CD4-positive, alpha-beta T cell (primary cell): ENCODE measurements around the gene ZRANB3. TPM values are rescaled to one million over a fixed set of nuclear protein-coding genes. Genes with fewer than 3 reads are reported as not detected.
"Not testable (repeated sequence)": the region's sequence is repeated elsewhere in the genome, so short reads cannot be mapped to it uniquely, and the experiment has no call there.

Source experiments
- ATAC-seq: fragments of 200-7000 bp; cut with Tn5 transposase; one replicate; pipeline ENCODE4 v1.10.0; 2022; ENCODE audit warnings: mild to moderate bottlenecking; ENCODE audit not compliant: poor library complexity
- CTCF ChIA-PET: fragments of 350-600 bp; sonication (Branson Sonifier 250); formaldehyde crosslinking; loops from one replicate; lab custom pipeline; 2021; ENCODE audit warnings: antibody characterized with exemption, inconsistent platforms; lab: Charles Lee
- POLR2A ChIA-PET: fragments of 350-600 bp; sonication (Branson Sonifier 250); formaldehyde crosslinking; loops from one replicate; lab custom pipeline; 2021; ENCODE audit warnings: antibody characterized with exemption, inconsistent platforms; lab: Charles Lee
- DNase-seq, 14 experiments: peaks; one replicate each; pipeline ENCODE4 v3.0.0-alpha.2; 2013 to 2020; ENCODE audit warnings: mixed read lengths in 2 of 14
- H3K27ac ChIP-seq, 2 donors: one replicate each; pipeline versions ENCODE4 v1.5.1 to v1.7.0; 2013; ENCODE audit warnings: low read length in 2 of 2, low read depth in 1 of 2, mild to moderate bottlenecking in 1 of 2
- H3K27me3 ChIP-seq, 2 experiments: 1 replicate in 1 of 2; 2 replicates in 1 of 2; pipeline versions ENCODE4 v1.6.1 to v1.7.0; 2013; ENCODE audit warnings: low read length in 2 of 2, control low read depth in 1 of 2, mild to moderate bottlenecking in 1 of 2, moderate library complexity in 1 of 2; ENCODE audit not compliant: insufficient read depth in 2 of 2, control insufficient read depth in 1 of 2
- H3K36me3 ChIP-seq: one replicate; pipeline ENCODE4 v1.6.1; 2013; ENCODE audit warnings: low read length, control low read depth; ENCODE audit not compliant: insufficient read depth
- H3K4me1 ChIP-seq: one replicate; pipeline ENCODE4 v1.6.1; 2013; ENCODE audit warnings: low read length, control low read depth; ENCODE audit not compliant: insufficient read depth
- H3K4me3 ChIP-seq: one replicate; pipeline ENCODE4 v1.5.1; 2013; ENCODE audit warnings: mild to moderate bottlenecking, low read length, moderate library complexity
- H3K9me3 ChIP-seq, 2 experiments: 1 replicate in 1 of 2; 2 replicates in 1 of 2; pipeline versions ENCODE4 v1.6.1 to v1.7.0; 2013; ENCODE audit warnings: low read length in 2 of 2, mild to moderate bottlenecking in 2 of 2, control low read depth in 1 of 2, moderate library complexity in 1 of 2; ENCODE audit not compliant: control insufficient read depth in 1 of 2, insufficient read depth in 1 of 2
- H3K27ac Mint-ChIP-seq: one replicate; pipeline ENCODE4 v1.8.0; 2020; ENCODE audit warnings: mixed read lengths
- H3K27me3 Mint-ChIP-seq: one replicate; pipeline ENCODE4 v1.8.0; 2021; ENCODE audit warnings: mixed read lengths
- H3K36me3 Mint-ChIP-seq: one replicate; pipeline ENCODE4 v1.8.0; 2021; ENCODE audit warnings: low read depth, mixed read lengths
- H3K4me1 Mint-ChIP-seq: one replicate; pipeline ENCODE4 v1.8.0; 2021; ENCODE audit warnings: low read depth, mixed read lengths
- H3K4me3 Mint-ChIP-seq: one replicate; pipeline ENCODE4 v1.8.0; 2020; ENCODE audit warnings: mild to moderate bottlenecking, mixed read lengths
- H3K9me3 Mint-ChIP-seq: one replicate; pipeline ENCODE4 v1.8.0; 2020; ENCODE audit warnings: mixed read lengths
- intact Hi-C, 2 experiments: fragments of 100-400 bp; cut with DNase I in 1 of 2; cut with micrococcal nuclease in 1 of 2; formaldehyde crosslinking; loops; one replicate each; pipeline versions ENCODE4 v1.15.1 to v1.9.0; 2023 to 2025; cut with DNase I, micrococcal nuclease
- total RNA-seq, 174 experiments: library from RNA in 2 of 174; stranded (reverse) in 2 of 174; gene quantifications; one replicate each; pipeline ENCODE4 v1.2.3 and lab custom pipeline; 2021 to 2026
- TF ChIP-seq, protein P1 (sequence below): fragments of 200-600 bp; IDR thresholded peaks from one replicate; pipeline ENCODE4 v1.8.0; 2022; ENCODE audit warnings: antibody characterized with exemption, mild to moderate bottlenecking

The ZRANB3 gene
- total RNA-seq, 2 experiments from 2014 or later, result 3.9 to 4.2 TPM

DNA sequence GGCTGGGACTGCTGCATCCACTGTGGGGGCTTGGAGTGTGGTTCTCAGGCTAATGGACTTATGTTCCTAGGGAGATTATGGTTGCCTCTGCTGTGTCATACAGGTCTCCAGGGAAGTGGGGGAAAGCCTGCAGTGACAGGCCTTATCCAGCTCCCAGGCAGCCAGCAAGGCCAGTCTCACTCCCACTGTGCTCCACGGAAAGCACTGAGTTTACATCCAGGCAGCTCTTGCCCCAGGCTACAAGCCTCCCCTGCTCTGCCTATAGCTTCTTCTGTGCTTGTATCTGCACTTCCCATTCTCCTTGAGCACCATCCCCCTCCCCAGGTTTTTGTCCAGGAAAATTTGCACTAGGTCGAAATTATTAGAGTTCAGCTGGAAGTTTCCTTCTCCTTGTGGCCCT lies 231.9 kb downstream of the ZRANB3 start:
- H3K9me3 ChIP-seq, result peaks cover 7 to 15% of the 10 kb centered on the region in 2 experiments
- H3K4me3 Mint-ChIP-seq, result no peak overlapping the region
- no peak for ATAC-seq
- H3K36me3 Mint-ChIP-seq, result peaks cover 54% of the 10 kb centered on the region
- H3K27ac Mint-ChIP-seq, result no peak overlapping the region
- no peak for DNase-seq
- ChIA-PET CTCF (no interaction called here), POLR2A (no interaction called here)
- no peak overlapping the region for H3K27ac ChIP-seq
- no peaks in the 10 kb centered on the region for H3K4me1 Mint-ChIP-seq
- no peak overlapping the region for H3K4me3 ChIP-seq
- peaks cover 11% of the 10 kb centered on the region for H3K9me3 Mint-ChIP-seq
- TF ChIP-seq, protein P1, sequence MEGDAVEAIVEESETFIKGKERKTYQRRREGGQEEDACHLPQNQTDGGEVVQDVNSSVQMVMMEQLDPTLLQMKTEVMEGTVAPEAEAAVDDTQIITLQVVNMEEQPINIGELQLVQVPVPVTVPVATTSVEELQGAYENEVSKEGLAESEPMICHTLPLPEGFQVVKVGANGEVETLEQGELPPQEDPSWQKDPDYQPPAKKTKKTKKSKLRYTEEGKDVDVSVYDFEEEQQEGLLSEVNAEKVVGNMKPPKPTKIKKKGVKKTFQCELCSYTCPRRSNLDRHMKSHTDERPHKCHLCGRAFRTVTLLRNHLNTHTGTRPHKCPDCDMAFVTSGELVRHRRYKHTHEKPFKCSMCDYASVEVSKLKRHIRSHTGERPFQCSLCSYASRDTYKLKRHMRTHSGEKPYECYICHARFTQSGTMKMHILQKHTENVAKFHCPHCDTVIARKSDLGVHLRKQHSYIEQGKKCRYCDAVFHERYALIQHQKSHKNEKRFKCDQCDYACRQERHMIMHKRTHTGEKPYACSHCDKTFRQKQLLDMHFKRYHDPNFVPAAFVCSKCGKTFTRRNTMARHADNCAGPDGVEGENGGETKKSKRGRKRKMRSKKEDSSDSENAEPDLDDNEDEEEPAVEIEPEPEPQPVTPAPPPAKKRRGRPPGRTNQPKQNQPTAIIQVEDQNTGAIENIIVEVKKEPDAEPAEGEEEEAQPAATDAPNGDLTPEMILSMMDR, result no peak
- peaks cover 2% of the 10 kb centered on the region for H3K36me3 ChIP-seq
- intact Hi-C loops, result no loop called here
- H3K4me1 ChIP-seq, result no peaks in the 10 kb centered on the region
- H3K27me3 ChIP-seq, result no peaks in the 10 kb centered on the region
- H3K27me3 Mint-ChIP-seq, result no peaks in the 10 kb centered on the region

DNA sequence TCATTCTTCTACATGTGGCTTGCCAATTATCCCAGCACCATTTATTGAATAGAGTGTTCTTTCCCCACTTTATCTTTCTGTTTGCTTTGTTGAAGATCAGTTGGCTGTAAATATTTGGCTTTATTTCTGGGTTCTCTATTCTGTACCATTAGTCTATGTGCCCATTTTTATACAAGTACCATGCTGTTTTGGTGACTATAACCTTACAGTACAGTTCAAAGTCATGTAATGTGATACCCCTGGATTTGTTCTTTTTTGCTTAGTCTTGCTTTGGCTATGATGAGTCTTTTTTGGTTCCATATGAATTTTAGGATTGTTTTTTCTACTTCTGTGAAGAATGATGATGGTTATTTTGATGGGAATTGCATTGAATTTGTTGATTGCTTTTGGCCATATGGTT lies 243.9 kb downstream of the ZRANB3 start:
- intact Hi-C loops, H3K27ac ChIP-seq, H3K27me3 Mint-ChIP-seq, ATAC-seq, H3K4me1 ChIP-seq, CTCF ChIA-PET, H3K36me3 ChIP-seq, H3K27ac Mint-ChIP-seq, H3K4me1 Mint-ChIP-seq, H3K27me3 ChIP-seq, H3K4me3 ChIP-seq, H3K4me3 Mint-ChIP-seq, POLR2A ChIA-PET, DNase-seq: not testable (repeated sequence)
- Mint-ChIP-seq H3K36me3 (peaks cover 20% of the 10 kb centered on the region), H3K9me3 (peaks cover 28% of the 10 kb centered on the region)
- peaks cover 0 to 23% of the 10 kb centered on the region in 2 experiments for H3K9me3 ChIP-seq

DNA sequence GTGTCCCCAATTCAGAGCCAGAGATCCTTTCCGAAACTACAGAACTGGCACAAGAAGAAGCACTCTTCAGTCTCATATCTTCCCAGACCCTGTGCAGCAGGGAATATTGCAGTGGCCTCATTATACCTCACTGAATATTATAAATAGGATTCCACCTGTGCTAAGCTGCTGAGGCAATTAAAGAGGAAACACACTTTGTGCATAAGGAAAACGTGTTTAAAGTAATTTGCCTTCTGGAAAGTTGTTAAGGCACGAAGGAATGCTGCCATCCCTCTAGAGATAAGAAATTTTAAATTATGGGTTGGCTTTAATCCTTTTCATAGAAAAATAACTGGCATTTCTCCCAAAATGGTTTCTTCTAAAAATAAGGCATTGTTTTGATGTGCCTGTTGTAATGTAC lies 245.6 kb downstream of the ZRANB3 start:
- H3K27me3 ChIP-seq, result no peaks in the 10 kb centered on the region
- peaks cover 25% of the 10 kb centered on the region for H3K9me3 Mint-ChIP-seq
- H3K4me1 ChIP-seq, result no peaks in the 10 kb centered on the region
- CTCF ChIA-PET, result no interaction called here
- no peak for ATAC-seq
- H3K27me3 Mint-ChIP-seq, result no peaks in the 10 kb centered on the region
- no peak for DNase-seq
- POLR2A ChIA-PET, result no interaction called here
- H3K27ac ChIP-seq, result no peak overlapping the region
- H3K36me3 ChIP-seq, result no peaks in the 10 kb centered on the region
- TF ChIP-seq, protein P1, result no peak
- peaks cover 15% of the 10 kb centered on the region for H3K36me3 Mint-ChIP-seq
- H3K4me3 ChIP-seq, result no peak overlapping the region
- H3K27ac Mint-ChIP-seq, result no peak overlapping the region
- no peaks in the 10 kb centered on the region for H3K4me1 Mint-ChIP-seq
- intact Hi-C loops, result no loop called here
- peaks cover 0 to 16% of the 10 kb centered on the region in 2 experiments for H3K9me3 ChIP-seq
- H3K4me3 Mint-ChIP-seq, result no peak overlapping the region

DNA sequence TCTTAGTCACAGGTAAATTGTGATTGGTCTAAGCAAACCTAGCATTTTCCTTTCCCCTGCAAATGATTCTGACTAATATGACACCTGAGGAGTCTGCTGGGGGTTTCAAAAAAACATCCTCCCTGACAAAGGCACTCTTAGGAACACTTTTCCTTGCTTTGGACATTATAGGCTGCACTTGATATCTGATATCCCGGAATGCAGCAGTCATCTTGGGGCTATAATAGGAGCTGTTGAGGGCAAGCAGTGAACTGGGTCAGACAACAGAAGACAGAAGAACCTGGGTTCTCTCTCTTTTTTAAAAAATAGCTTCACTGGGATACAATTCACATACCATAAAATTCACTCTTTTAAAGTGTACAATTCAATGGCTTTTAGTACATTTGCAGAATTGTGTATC lies 249.6 kb downstream of the ZRANB3 start:
- H3K4me1 ChIP-seq, result no peaks in the 10 kb centered on the region
- no peak for ATAC-seq
- H3K9me3 ChIP-seq, result peaks cover 0 to 8% of the 10 kb centered on the region in 2 experiments
- intact Hi-C loops, result no loop called here
- Mint-ChIP-seq H3K4me3 (no peak overlapping the region), H3K27ac (no peak overlapping the region), H3K27me3 (no peaks in the 10 kb centered on the region), H3K9me3 (peaks cover 3% of the 10 kb centered on the region), H3K36me3 (no peaks in the 10 kb centered on the region), H3K4me1 (no peaks in the 10 kb centered on the region)
- H3K27me3 ChIP-seq, result no peaks in the 10 kb centered on the region
- no peaks in the 10 kb centered on the region for H3K36me3 ChIP-seq
- no peak overlapping the region for H3K4me3 ChIP-seq
- CTCF ChIA-PET, result no interaction called here
- POLR2A ChIA-PET, result no interaction called here
- no peak overlapping the region for H3K27ac ChIP-seq
- DNase-seq, result no peak
- TF ChIP-seq, protein P1, result no peak
